ENCODE results near the gene SLC12A4. TPM values are rescaled to one million over a fixed set of nuclear protein-coding genes. Genes with fewer than 3 reads are reported as not detected.

SLC12A4 gene
- polyA plus RNA-seq, 1 experiment, result 115 TPM

DNA sequence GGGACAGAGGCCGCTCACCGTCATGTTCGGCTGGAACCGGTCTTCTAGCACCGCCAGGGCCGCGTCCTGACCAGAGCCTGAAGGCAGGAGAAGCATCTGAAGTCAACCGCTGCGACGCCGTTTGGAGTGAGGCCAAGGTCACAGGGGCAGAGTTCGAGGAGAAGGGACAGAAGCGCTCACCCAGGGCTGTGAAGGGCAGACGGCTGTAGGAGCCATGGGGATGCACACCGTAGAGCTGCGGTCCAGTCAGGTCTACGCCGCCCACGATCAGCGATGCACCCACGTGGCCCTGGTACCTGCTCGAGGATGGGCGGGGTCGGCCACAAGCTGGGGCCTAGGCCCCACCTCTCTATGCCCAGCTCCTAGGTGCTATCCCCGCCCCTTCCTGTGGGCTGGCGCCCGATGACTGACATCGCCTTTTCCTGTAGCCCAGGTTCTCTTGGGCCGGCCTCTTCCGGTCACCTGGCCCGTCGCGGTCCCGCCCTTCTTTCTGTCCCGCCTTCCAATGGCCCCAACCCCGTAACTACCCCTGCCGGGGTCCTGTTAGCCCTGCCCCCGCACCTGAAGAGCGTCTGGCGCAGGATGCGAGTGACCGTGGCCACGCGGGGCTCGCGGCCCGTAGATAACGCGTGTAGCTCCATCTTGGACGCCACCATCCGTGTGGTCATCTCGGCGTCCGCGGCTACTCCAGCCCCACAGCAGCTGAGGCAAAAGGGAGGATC is 32.9 kb downstream of the SLC12A4 start:
- POLR2A ChIA-PET, result interaction anchor here (0.6 to 1.6 kb wide), 4 partner anchors 11 to 230 kb away, joined by 3 to 5 read pairs (median 3); partner anchors contain the start of gene TSNAXIP1
- CTCF ChIA-PET, result interaction anchor here (0.6 to 12.9 kb wide), 12 partner anchors 9 to 415 kb away, joined by 3 to 155 read pairs (median 5); partner anchors contain the start of gene NRN1L
- Histone ChIP-seq H3K36me3 (ENCODE audit: control insufficient read depth, insufficient read depth, low read length) (peaks cover 17% of the 10 kb centered on the region), H3K4me3 (ENCODE audit: low read depth, low read length) (peak overlapping the region; percentile 84), H3K27me3 (ENCODE audit: control insufficient read depth, insufficient read depth, low read length) (no peaks in the 10 kb centered on the region)
- TF ChIP-seq, protein P1, sequence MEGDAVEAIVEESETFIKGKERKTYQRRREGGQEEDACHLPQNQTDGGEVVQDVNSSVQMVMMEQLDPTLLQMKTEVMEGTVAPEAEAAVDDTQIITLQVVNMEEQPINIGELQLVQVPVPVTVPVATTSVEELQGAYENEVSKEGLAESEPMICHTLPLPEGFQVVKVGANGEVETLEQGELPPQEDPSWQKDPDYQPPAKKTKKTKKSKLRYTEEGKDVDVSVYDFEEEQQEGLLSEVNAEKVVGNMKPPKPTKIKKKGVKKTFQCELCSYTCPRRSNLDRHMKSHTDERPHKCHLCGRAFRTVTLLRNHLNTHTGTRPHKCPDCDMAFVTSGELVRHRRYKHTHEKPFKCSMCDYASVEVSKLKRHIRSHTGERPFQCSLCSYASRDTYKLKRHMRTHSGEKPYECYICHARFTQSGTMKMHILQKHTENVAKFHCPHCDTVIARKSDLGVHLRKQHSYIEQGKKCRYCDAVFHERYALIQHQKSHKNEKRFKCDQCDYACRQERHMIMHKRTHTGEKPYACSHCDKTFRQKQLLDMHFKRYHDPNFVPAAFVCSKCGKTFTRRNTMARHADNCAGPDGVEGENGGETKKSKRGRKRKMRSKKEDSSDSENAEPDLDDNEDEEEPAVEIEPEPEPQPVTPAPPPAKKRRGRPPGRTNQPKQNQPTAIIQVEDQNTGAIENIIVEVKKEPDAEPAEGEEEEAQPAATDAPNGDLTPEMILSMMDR (IDR thresholded peaks at IDR 0.05; ENCODE audit: insufficient read depth, low read depth, low read length), result no peak
- peak; percentile 59 for DNase-seq (ENCODE audit: low read depth)

DNA sequence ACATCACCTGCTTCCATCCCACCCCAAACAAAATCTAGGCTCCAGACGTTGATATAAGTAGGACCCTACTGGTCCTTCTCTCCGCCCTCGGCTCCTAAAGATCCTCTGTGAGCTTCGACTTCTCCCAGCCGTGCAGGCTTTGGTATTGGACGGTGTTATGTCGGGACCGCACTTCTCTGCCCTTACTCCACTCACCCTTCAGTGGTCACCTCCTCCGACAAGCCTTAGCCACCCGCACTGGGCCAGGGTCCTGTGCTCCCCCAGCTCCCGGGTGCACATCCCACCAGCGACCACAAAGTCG is 33.4 kb downstream of the SLC12A4 start:
- CTCF ChIA-PET, result interaction anchor here (0.6 to 12.9 kb wide), 11 partner anchors 9 to 414 kb away, joined by 3 to 155 read pairs (median 7); partner anchors contain the start of gene NRN1L
- POLR2A ChIA-PET, result interaction anchor here (0.6 to 1.6 kb wide), 3 partner anchors 10 to 231 kb away, joined by 3 to 5 read pairs (median 3); partner anchors contain the start of gene TSNAXIP1

DNA sequence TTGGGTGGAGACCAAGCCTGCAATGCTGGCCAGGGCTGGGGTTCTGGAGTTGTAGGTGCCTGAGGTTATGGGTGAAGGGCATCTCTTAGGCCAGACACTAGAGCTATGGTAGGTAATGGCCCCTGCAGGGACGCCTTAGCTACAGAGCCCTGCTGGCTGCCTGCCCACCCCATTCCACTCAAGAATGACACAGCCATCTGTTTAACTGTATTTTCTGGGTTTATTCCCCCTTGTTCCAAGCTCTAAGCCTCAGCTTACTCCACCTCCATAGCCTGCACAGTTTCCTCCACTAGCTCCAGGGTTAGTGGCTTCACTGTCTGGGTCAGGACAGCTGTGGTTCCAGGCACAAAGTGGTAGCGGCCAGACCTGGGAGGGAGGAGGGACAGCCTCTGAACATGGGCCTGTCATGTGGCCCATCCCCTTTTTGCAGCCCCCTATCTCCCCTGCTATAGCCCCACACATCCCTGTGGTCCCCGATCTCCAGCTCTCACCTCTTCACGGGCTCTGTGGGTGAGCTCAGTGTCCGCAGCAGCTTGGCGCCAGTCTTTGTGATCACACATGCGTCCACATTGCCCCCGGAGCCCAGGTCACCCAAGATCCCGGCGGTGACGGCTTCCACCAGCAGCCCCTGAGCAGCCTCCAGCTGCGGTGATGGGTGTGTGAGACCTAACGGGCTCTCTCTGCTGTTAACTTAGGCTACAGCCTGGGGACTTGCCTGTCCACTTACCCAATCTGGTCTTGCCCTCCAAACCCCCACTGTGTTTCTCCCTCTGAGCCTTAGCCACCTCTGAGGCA is 33.9 kb downstream of the SLC12A4 start:
- TF ChIP-seq, protein P1 (IDR thresholded peaks at IDR 0.05; ENCODE audit: insufficient read depth, low read depth, low read length), result no peak
- peaks cover 10% of the 10 kb centered on the region for H3K36me3 ChIP-seq (ENCODE audit: control insufficient read depth, insufficient read depth, low read length)
- CTCF ChIA-PET, result interaction anchor here (0.6 to 12.9 kb wide), 11 partner anchors 8 to 414 kb away, joined by 3 to 155 read pairs (median 7); partner anchors contain the start of gene NRN1L
- POLR2A ChIA-PET, result no interaction called here
- no peaks in the 10 kb centered on the region for H3K27me3 ChIP-seq (ENCODE audit: control insufficient read depth, insufficient read depth, low read length)
- no peak for DNase-seq (ENCODE audit: low read depth)
- peak overlapping the region; percentile 84 for H3K4me3 ChIP-seq (ENCODE audit: low read depth, low read length)

More for the DNA sequence above, 33.4 kb downstream of the SLC12A4 start:
- Histone ChIP-seq H3K4me3 (ENCODE audit: low read depth, low read length) (peak overlapping the region; percentile 84), H3K36me3 (ENCODE audit: control insufficient read depth, insufficient read depth, low read length) (peaks cover 15% of the 10 kb centered on the region), H3K27me3 (ENCODE audit: control insufficient read depth, insufficient read depth, low read length) (no peaks in the 10 kb centered on the region)
- DNase-seq (ENCODE audit: low read depth), result no peak
- TF ChIP-seq, protein P1 (IDR thresholded peaks at IDR 0.05; ENCODE audit: insufficient read depth, low read depth, low read length), result no peak

DNA sequence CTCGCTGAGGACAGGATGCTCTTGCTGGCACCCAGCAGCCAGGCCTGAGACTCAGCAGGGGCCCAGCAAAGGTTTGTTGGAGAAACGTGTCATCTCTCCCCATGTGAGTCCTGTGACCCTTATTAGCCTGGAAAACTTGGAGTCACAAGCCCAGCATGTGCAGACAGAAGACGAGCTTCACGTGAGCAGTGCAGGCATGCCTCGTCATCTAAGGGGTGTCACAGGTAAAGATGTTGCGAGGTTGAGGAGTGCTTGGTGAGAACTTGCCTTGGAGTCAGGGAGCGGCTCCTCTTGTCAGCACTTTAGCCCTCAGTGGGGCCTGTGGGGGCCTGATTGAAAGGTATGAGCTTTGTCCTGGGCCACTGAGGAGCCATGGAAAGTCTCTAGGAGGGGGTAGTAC is 34.6 kb downstream of the SLC12A4 start:
- POLR2A ChIA-PET, result no interaction called here
- CTCF ChIA-PET, result interaction anchor here (0.6 to 12.9 kb wide), 7 partner anchors 48 to 395 kb away, joined by 3 to 155 read pairs (median 10); partner anchors contain the start of gene NRN1L
- H3K27me3 ChIP-seq (ENCODE audit: control insufficient read depth, insufficient read depth, low read length), result no peaks in the 10 kb centered on the region
- TF ChIP-seq, protein P1 (IDR thresholded peaks at IDR 0.05; ENCODE audit: insufficient read depth, low read depth, low read length), result no peak
- no peak for DNase-seq (ENCODE audit: low read depth)
- H3K36me3 ChIP-seq (ENCODE audit: control insufficient read depth, insufficient read depth, low read length), result peaks cover 12% of the 10 kb centered on the region
- no peak overlapping the region for H3K4me3 ChIP-seq (ENCODE audit: low read depth, low read length)

DNA sequence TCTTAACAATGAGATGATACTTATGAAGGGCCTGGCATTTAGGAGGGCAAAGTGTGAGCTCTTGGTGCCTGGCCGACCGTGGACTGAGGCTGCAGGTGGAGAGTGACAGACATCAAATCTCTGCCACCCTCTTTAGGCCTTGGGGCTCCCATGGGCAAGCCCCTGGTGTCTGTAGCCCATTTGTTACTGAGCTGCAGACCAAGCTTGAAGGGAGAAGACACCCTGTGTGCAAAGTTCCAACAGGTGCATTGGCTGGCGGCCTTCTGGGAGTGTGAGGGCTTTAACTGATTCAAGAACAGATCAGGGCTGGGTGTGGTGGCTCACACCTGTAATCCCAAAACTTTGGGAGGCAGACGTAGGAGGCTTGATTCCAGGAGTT is 36.0 kb downstream of the SLC12A4 start:
- no peak for DNase-seq (ENCODE audit: low read depth)
- ChIA-PET POLR2A (no interaction called here), CTCF (interaction anchor here (0.7 to 12.9 kb wide), 4 partner anchors 47 to 452 kb away, joined by 3 to 155 read pairs (median 14); partner anchors contain the start of gene NRN1L)
- no peak overlapping the region for H3K4me3 ChIP-seq (ENCODE audit: low read depth, low read length)
- TF ChIP-seq, protein P1 (IDR thresholded peaks at IDR 0.05; ENCODE audit: insufficient read depth, low read depth, low read length), result no peak
- H3K27me3 ChIP-seq (ENCODE audit: control insufficient read depth, insufficient read depth, low read length), result no peaks in the 10 kb centered on the region
- H3K36me3 ChIP-seq (ENCODE audit: control insufficient read depth, insufficient read depth, low read length), result peaks cover 20% of the 10 kb centered on the region
